H1 (cell line): ENCODE measurements around the gene IL36RN. TPM values are rescaled to one million over a fixed set of nuclear protein-coding genes. Genes with fewer than 3 reads are reported as not detected.

Experiments
- CTCF ChIA-PET: fragments of 300-600 bp; sonication (Branson Sonifier 250); formaldehyde crosslinking; loops from one replicate; lab custom pipeline; 2021; ENCODE audit not compliant: partially characterized antibody; lab: Charles Lee
- POLR2A ChIA-PET: fragments of 300-600 bp; sonication (Branson Sonifier 250); formaldehyde crosslinking; loops from one replicate; lab custom pipeline; 2021; ENCODE audit warnings: inconsistent platforms; ENCODE audit not compliant: partially characterized antibody; lab: Charles Lee
- DNase-seq, 2 experiments: peaks; one replicate each; pipeline versions ENCODE4 v3.0.0 to v3.0.0-alpha.2; 2010 to 2022; ENCODE audit warnings: low spot score in 2 of 2, low read depth in 1 of 2, mixed read lengths in 1 of 2
- FAIRE-seq: peaks from 2 replicates; lab custom pipeline; 2011; peaks lifted over from hg19 to GRCh38; lab: Jason Lieb, UNC
- H2AFZ ChIP-seq: 2 replicates; pipeline ENCODE4 v1.8.1; 2012; ENCODE audit warnings: low read length, inconsistent platforms
- H2AK5ac ChIP-seq: 2 replicates; pipeline ENCODE4 v1.6.1; 2013; ENCODE audit warnings: low read depth, low read length
- H2BK120ac ChIP-seq: replicated peaks from 2 replicates; pipeline ENCODE3; 2013; ENCODE audit warnings: low read depth, low read length, inconsistent platforms
- H2BK12ac ChIP-seq: 2 replicates; pipeline ENCODE4 v1.6.1; 2013; ENCODE audit warnings: low read depth, low read length
- H2BK15ac ChIP-seq: 2 replicates; pipeline ENCODE4 v1.6.1; 2013; ENCODE audit warnings: low read length
- H2BK20ac ChIP-seq: 2 replicates; pipeline ENCODE4 v1.6.1; 2013; ENCODE audit warnings: low read length
- H2BK5ac ChIP-seq: 2 replicates; pipeline ENCODE4 v1.6.1; 2013; ENCODE audit warnings: low read depth, low read length
- H3K14ac ChIP-seq: 2 replicates; pipeline ENCODE4 v1.6.1; 2013; ENCODE audit warnings: inconsistent platforms; ENCODE audit not compliant: insufficient read length
- H3K18ac ChIP-seq: 2 replicates; pipeline ENCODE4 v1.6.1; 2013; ENCODE audit warnings: low read length; ENCODE audit errors: extremely low read depth
- H3K23ac ChIP-seq: 2 replicates; pipeline ENCODE4 v1.6.1; 2013; ENCODE audit warnings: inconsistent platforms; ENCODE audit not compliant: insufficient read length
- H3K23me2 ChIP-seq: 2 replicates; pipeline ENCODE4 v1.6.1; 2013; ENCODE audit warnings: low read depth, low read length
- H3K27ac ChIP-seq: 2 replicates; pipeline ENCODE4 v1.6.1; 2011; ENCODE audit warnings: low read depth, low read length, inconsistent platforms
- H3K27me3 ChIP-seq, 4 experiments: replicated peaks in 1 of 4; 1 replicate in 1 of 4; 2 replicates in 3 of 4; pipeline versions ENCODE4 v1.6.1 to v1.8.1; 2011 to 2013; ENCODE audit warnings: low read length in 3 of 4, mild to moderate bottlenecking in 3 of 4, inconsistent platforms in 2 of 4, mixed read lengths in 2 of 4, moderate library complexity in 1 of 4; ENCODE audit not compliant: control insufficient read depth in 3 of 4, insufficient read depth in 3 of 4; ENCODE audit errors: extremely low read depth in 1 of 4
- H3K36me3 ChIP-seq, 4 experiments: 2 replicates each; pipeline versions ENCODE4 v1.6.1 to v1.8.1; 2011 to 2013; ENCODE audit warnings: mild to moderate bottlenecking in 4 of 4, low read length in 3 of 4, moderate library complexity in 2 of 4, control low read depth in 1 of 4, inconsistent platforms in 1 of 4; ENCODE audit not compliant: insufficient read depth in 4 of 4, control insufficient read depth in 2 of 4
- H3K4ac ChIP-seq: replicated peaks from 2 replicates; pipeline ENCODE3; 2013; ENCODE audit warnings: low read length, low read depth, mixed read lengths, inconsistent platforms; ENCODE audit not compliant: insufficient read length
- H3K4me1 ChIP-seq, 4 experiments: replicated peaks in 1 of 4; 1 replicate in 1 of 4; 2 replicates in 3 of 4; pipeline versions ENCODE4 v1.6.1 to v1.8.1; 2011 to 2013; ENCODE audit warnings: low read length in 3 of 4, inconsistent platforms in 2 of 4, mixed read lengths in 1 of 4; ENCODE audit not compliant: insufficient read depth in 4 of 4, control insufficient read depth in 3 of 4
- H3K4me2 ChIP-seq, 2 experiments: 2 replicates each; pipeline versions ENCODE4 v1.6.1 to v1.8.1; 2011 to 2013; ENCODE audit warnings: low read depth in 2 of 2, low read length in 2 of 2, control low read depth in 1 of 2, inconsistent platforms in 1 of 2, mild to moderate bottlenecking in 1 of 2; ENCODE audit not compliant: insufficient read depth in 1 of 2
- H3K4me3 ChIP-seq, 4 experiments: fragments of 200-600, 300-600 bp in 1 of 4; sonication (generic), shearing (Covaris generic), sonication (Bioruptor Twin) in 1 of 4; 2 replicates each; pipeline versions ENCODE4 v1.5.1 to v1.8.1; 2011 to 2016; ENCODE audit warnings: low read length in 4 of 4, low read depth in 3 of 4, control low read depth in 2 of 4, inconsistent platforms in 2 of 4, mild to moderate bottlenecking in 2 of 4, mixed read lengths in 1 of 4, moderate library complexity in 1 of 4; ENCODE audit not compliant: insufficient read depth in 2 of 4; ENCODE audit errors: extremely low read depth in 1 of 4
- H3K56ac ChIP-seq: replicated peaks from 2 replicates; pipeline ENCODE3; 2013; ENCODE audit warnings: low read depth, mild to moderate bottlenecking, mixed read lengths, low read length, inconsistent platforms; ENCODE audit not compliant: insufficient read length
- H3K79me1 ChIP-seq: 2 replicates; pipeline ENCODE4 v1.6.1; 2013; ENCODE audit warnings: low read depth, low read length, control low read depth
- H3K79me2 ChIP-seq, 2 experiments: 2 replicates each; pipeline versions ENCODE4 v1.6.1 to v1.8.1; 2012 to 2013; ENCODE audit warnings: low read length in 2 of 2, mild to moderate bottlenecking in 2 of 2, inconsistent platforms in 1 of 2; ENCODE audit not compliant: insufficient read depth in 2 of 2, control insufficient read depth in 1 of 2
- H3K9ac ChIP-seq, 4 experiments: replicated peaks in 1 of 4; 1 replicate in 1 of 4; 2 replicates in 3 of 4; pipeline versions ENCODE4 v1.6.1 to v1.8.1; 2011 to 2013; ENCODE audit warnings: low read depth in 3 of 4, low read length in 3 of 4, control low read depth in 2 of 4, mild to moderate bottlenecking in 2 of 4, moderate library complexity in 2 of 4, inconsistent platforms in 1 of 4; ENCODE audit errors: extremely low read depth in 1 of 4
- H3K9me3 ChIP-seq, 2 experiments: 2 replicates each; pipeline versions ENCODE4 v1.6.1 to v1.8.1; 2012 to 2013; ENCODE audit warnings: mild to moderate bottlenecking in 2 of 2, moderate library complexity in 2 of 2, control low read depth in 1 of 2, inconsistent platforms in 1 of 2, low read depth in 1 of 2, low read length in 1 of 2, mixed read lengths in 1 of 2; ENCODE audit not compliant: insufficient read depth in 2 of 2
- H4K20me1 ChIP-seq, 2 experiments: replicated peaks in 1 of 2; 2 replicates each; pipeline versions ENCODE3 to v1.8.1; 2011 to 2013; ENCODE audit warnings: inconsistent platforms in 2 of 2, low read length in 2 of 2, mild to moderate bottlenecking in 1 of 2; ENCODE audit not compliant: insufficient read depth in 2 of 2, control insufficient read depth in 1 of 2
- H4K5ac ChIP-seq: 2 replicates; pipeline ENCODE4 v1.6.1; 2013; ENCODE audit warnings: low read length, low read depth, mixed read lengths, inconsistent platforms; ENCODE audit not compliant: insufficient read length
- H4K8ac ChIP-seq: 2 replicates; pipeline ENCODE4 v1.8.0; 2013; ENCODE audit warnings: mild to moderate bottlenecking, moderate library complexity, low read length, inconsistent platforms; ENCODE audit not compliant: insufficient read depth; ENCODE audit errors: extremely low read depth
- H4K91ac ChIP-seq: replicated peaks from 2 replicates; pipeline ENCODE3; 2013; ENCODE audit warnings: low read length, mixed read lengths, inconsistent platforms; ENCODE audit not compliant: insufficient read length
- E2F6 ChIP-seq: IDR thresholded peaks from 2 replicates; pipeline ENCODE4 v1.6.1; 2012; ENCODE audit warnings: inconsistent platforms
- KDM1A ChIP-seq: fragments of 200-600, 300-600 bp; sonication (generic); IDR thresholded peaks from 2 replicates; pipeline ENCODE4 v1.7.1; 2016; ENCODE audit warnings: mild to moderate bottlenecking, low read length, borderline replicate concordance
- KDM5A ChIP-seq: fragments of 200-600 bp; IDR thresholded peaks from 2 replicates; pipeline ENCODE4 v1.7.1; 2012; ENCODE audit warnings: mild to moderate bottlenecking, low read length, inconsistent platforms, mixed read lengths
- POLR2AphosphoS5 ChIP-seq: IDR thresholded peaks from 2 replicates; pipeline ENCODE4 v1.6.1; 2011; ENCODE audit warnings: low read depth, low read length
- RXRA ChIP-seq: IDR thresholded peaks from 2 replicates; pipeline ENCODE4 v1.6.1; 2011; ENCODE audit warnings: low read depth, mild to moderate bottlenecking, low read length, moderate library complexity; ENCODE audit not compliant: insufficient read depth
- ZNF274 ChIP-seq: IDR thresholded peaks from 2 replicates; pipeline ENCODE4 v1.7.0; 2012; ENCODE audit warnings: low read length, borderline replicate concordance; ENCODE audit errors: extremely low read depth
- WGBS, 2 experiments: shearing (Covaris generic) in 1 of 2; methylation state at CpG; one replicate each; pipeline versions ENCODE4 v1.1.6 to v1.1.7; 2013 to 2015; ENCODE audit warnings: low lambda C conversion rate in 2 of 2, mixed read lengths in 2 of 2, inconsistent platforms in 1 of 2, low coverage in 1 of 2, missing lambda C conversion rate in 1 of 2; ENCODE audit not compliant: insufficient replicate concordance in 2 of 2, insufficient coverage in 1 of 2, insufficient read length in 1 of 2; ENCODE audit errors: extremely low coverage in 1 of 2, missing lambda C conversion rate in 1 of 2; 5-methylcytosine and 5-hydroxymethylcytosine counted together
- long read RNA-seq, 2 experiments: library from RNA in 1 of 2; library from capped mRNA in 1 of 2; stranded (forward); transcript quantifications; one replicate each; pipeline ENCODE4 v2.0.0, GENCODE V29; 2021; ENCODE audit warnings: inconsistent platforms in 1 of 2
- polyA minus RNA-seq, 3 experiments: library from RNA; depleted of rRNA, polyadenylated mRNA; stranded (reverse); fragments of >200 nt; gene quantifications; 1 replicate in 2 of 3; 2 replicates in 1 of 3; pipeline ENCODE4 v1.2.3, GENCODE V29; 2011
- polyA plus RNA-seq, 7 experiments: library from polyadenylated mRNA; depleted of rRNA in 3 of 7; stranded (reverse) in 5 of 7; unstranded in 2 of 7; fragments of >200 nt in 5 of 7; fragments of 200-250 nt in 2 of 7; gene quantifications; 1 replicate in 5 of 7; 2 replicates in 1 of 7; 4 replicates in 1 of 7; pipeline versions ENCODE4 v1.2.1 to v1.2.3, GENCODE V29; 2011 to 2013; ENCODE audit warnings: missing spikeins in 2 of 7, mixed read lengths in 2 of 7
- total RNA-seq: library from RNA; stranded (reverse); fragmentation: NEBNext Ultra II Directional; extraction: Animal tissue kit (Norgen Biotek cat#: 25700); gene quantifications from 2 replicates; pipeline ENCODE4 v1.2.1, GENCODE V29; 2021
- TF ChIP-seq, protein P1 (sequence below): IDR thresholded peaks from 2 replicates; pipeline ENCODE4 v1.6.1; 2012; ENCODE audit warnings: low read length, inconsistent platforms

The IL36RN gene
- not detected in 2 replicates for total RNA-seq
- polyA plus RNA-seq (2011; rRNA removed): not detected in 2 replicates
- not detected for polyA plus RNA-seq (2011; cell fraction: cytosol; rRNA removed)
- not detected for polyA plus RNA-seq (2011; cell fraction: nucleus; rRNA removed)
- polyA plus RNA-seq (2012, experiment 1 of 2): not detected in 4 replicates
- not detected for polyA plus RNA-seq (2012, experiment 2 of 2)
- not detected for polyA plus RNA-seq (2013, experiment 1 of 2)
- polyA plus RNA-seq (2013, experiment 2 of 2): not detected
- polyA minus RNA-seq (2011; rRNA and poly(A)+ RNA removed): not detected in 2 replicates
- polyA minus RNA-seq (2011; cell fraction: cytosol; rRNA and poly(A)+ RNA removed): not detected
- polyA minus RNA-seq (2011; cell fraction: nucleus; rRNA and poly(A)+ RNA removed): not detected
- long read RNA-seq, experiment 1: 0 reads
- long read RNA-seq, experiment 2: 0 reads

DNA sequence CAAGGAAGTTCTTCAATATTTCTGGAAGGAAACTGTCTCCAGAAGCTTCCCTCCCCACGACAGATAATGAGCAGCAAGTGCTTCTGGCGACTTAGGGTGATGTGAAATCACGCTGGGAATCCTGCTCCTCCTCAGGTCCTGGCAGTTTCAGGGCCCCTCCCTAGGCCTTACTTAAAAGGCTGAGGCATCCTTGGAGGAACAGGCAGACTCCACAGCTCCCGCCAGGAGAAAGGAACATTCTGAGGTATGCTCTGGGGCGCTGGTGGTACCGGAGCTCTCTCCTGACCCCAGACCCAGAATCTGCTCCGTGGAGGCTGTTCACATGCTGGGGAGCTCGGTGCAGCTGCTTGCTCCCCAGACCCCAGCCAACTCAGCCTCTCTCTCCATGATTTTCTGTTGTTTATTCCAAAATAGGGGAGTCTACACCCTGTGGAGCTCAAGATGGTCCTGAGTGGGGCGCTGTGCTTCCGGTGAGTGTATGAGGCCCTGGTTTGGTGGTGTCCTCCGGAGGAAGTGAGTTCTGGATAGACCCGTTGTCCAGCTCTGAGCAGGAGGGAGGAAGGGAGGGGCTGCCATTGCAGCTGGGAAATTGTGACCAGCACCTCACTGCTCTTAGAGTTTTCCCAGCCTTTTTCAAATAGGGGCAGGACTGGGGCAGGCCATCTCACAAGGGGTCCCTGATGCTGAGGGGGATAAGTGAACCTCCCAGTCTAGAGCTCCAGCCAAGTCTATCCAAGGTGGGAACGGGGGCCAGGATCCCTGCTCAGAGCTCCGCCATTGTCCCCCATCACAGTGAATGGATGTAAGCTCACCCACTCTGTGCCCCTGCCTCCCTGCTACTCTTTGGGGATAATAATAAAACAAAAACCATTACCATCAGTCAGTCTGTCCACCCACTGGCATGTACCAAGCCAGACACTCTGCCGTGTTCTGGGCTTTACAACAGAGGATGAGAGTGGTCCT lies at the start of gene IL36RN:
TSS of gene IL36RN (plus strand) at position 201 of the 963 bp plus-strand sequence. CDS start at position 442, 241 bp downstream.
- H3K4ac ChIP-seq: no peak within 1 kb of the TSS
- no peak within 1 kb of the TSS for H2BK15ac ChIP-seq
- FAIRE-seq (no peak), DNase-seq (no peak)
- no peak within 1 kb of the TSS for H3K4me3 ChIP-seq
- no peak within 1 kb of the TSS for H2BK120ac ChIP-seq
- H3K27me3 ChIP-seq: no peaks in the 10 kb centered on the region
- no peak within 1 kb of the TSS for H2AFZ ChIP-seq
- no peak within 1 kb of the TSS for H2AK5ac ChIP-seq
- no peak within 1 kb of the TSS for H3K56ac ChIP-seq
- H3K4me2 ChIP-seq: no peak within 1 kb of the TSS
- H3K18ac ChIP-seq: no peak within 1 kb of the TSS
- WGBS, 2 experiments: 87% methylated on average over 15 of the region's 15 CpGs; no CpG with 5 or more reads in 1 of the 2 experiments
- H4K5ac ChIP-seq: no peak within 1 kb of the TSS
- no peak within 1 kb of the TSS for H3K9ac ChIP-seq
- no peak within 1 kb of the TSS for H3K14ac ChIP-seq
- no peak within 1 kb of the TSS for H2BK5ac ChIP-seq
- H4K91ac ChIP-seq: no peak within 1 kb of the TSS
- peaks cover 0 to 2% of the 10 kb centered on the region in 2 experiments for H4K20me1 ChIP-seq
- H3K9me3 ChIP-seq: peaks cover 8 to 16% of the 10 kb centered on the region in 2 experiments; a peak in 3 of 4 replicates
- no peaks in the 10 kb centered on the region; the same call in 1 of the 2 replicates for H3K23me2 ChIP-seq
- H3K23ac ChIP-seq: no peak within 1 kb of the TSS
- ChIA-PET POLR2A (interaction anchor here (0.9 kb wide), 1 partner anchor 140 kb away, joined by 3 read pairs; no protein-coding TSS in a partner anchor), CTCF (interaction anchor here (0.7 to 1.7 kb wide), 7 partner anchors 9 to 115 kb away, joined by 3 to 6 read pairs (median 4); partner anchors contain the start of gene PSD4)
- H3K79me2 ChIP-seq: no peaks in the 10 kb centered on the region
- H3K36me3 ChIP-seq: no peaks in the 10 kb centered on the region
- no peak within 1 kb of the TSS for H4K8ac ChIP-seq
- H2BK12ac ChIP-seq: no peak within 1 kb of the TSS
- no peaks in the 10 kb centered on the region for H3K4me1 ChIP-seq
- H2BK20ac ChIP-seq: no peak within 1 kb of the TSS
- no peak within 1 kb of the TSS for H3K27ac ChIP-seq
- H3K79me1 ChIP-seq: no peaks in the 10 kb centered on the region
- TF ChIP-seq E2F6 (no peak), KDM1A (no peak), RXRA (no peak), ZNF274 (no peak), POLR2AphosphoS5 (no peak), KDM5A (no peak)
- TF ChIP-seq, protein P1, sequence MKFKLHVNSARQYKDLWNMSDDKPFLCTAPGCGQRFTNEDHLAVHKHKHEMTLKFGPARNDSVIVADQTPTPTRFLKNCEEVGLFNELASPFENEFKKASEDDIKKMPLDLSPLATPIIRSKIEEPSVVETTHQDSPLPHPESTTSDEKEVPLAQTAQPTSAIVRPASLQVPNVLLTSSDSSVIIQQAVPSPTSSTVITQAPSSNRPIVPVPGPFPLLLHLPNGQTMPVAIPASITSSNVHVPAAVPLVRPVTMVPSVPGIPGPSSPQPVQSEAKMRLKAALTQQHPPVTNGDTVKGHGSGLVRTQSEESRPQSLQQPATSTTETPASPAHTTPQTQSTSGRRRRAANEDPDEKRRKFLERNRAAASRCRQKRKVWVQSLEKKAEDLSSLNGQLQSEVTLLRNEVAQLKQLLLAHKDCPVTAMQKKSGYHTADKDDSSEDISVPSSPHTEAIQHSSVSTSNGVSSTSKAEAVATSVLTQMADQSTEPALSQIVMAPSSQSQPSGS: no peak
